K562 (cell line): ENCODE measurements around the gene SEC22C. TPM values are rescaled to one million over a fixed set of nuclear protein-coding genes. Genes with fewer than 3 reads are reported as not detected.

ENCODE experiments used
- ADNP ChIP-seq: fragments of 200-800 bp; sonication (Bioruptor generic); IDR thresholded peaks from 2 replicates; pipeline ENCODE4 v1.6.1; 2016; ENCODE audit warnings: missing genetic modification characterization, missing compliant biosample characterization
- ARID1B ChIP-seq: fragments of 450-650 bp; IDR thresholded peaks from 2 replicates; pipeline ENCODE4 v1.6.1; 2016; ENCODE audit warnings: antibody characterized with exemption, mild to moderate bottlenecking, inconsistent platforms
- ATF1 ChIP-seq, 2 experiments: fragments of 450-650 bp in 1 of 2; IDR thresholded peaks; 2 replicates each; pipeline ENCODE4 v1.6.1; 2016; ENCODE audit warnings: missing compliant biosample characterization in 1 of 2, missing genetic modification characterization in 1 of 2
- BRF1 ChIP-seq: IDR thresholded peaks from 3 replicates; pipeline ENCODE4 v1.6.1; 2011; ENCODE audit warnings: borderline replicate concordance, mild to moderate bottlenecking; ENCODE audit not compliant: insufficient read length; ENCODE audit errors: extremely low read depth
- CHD2 ChIP-seq: IDR thresholded peaks from 2 replicates; pipeline ENCODE4 v1.6.1; 2011; ENCODE audit warnings: low read depth, low read length
- DDX20 ChIP-seq: fragments of 450-650 bp; IDR thresholded peaks from 2 replicates; pipeline ENCODE4 v1.6.1; 2016; ENCODE audit warnings: missing genetic modification characterization, low read depth, mild to moderate bottlenecking, missing compliant biosample characterization, moderate library complexity
- ETV5 ChIP-seq: sonication (generic); formaldehyde crosslinking; IDR thresholded peaks from 2 replicates; pipeline ENCODE4 v1.4.0; 2020; ENCODE audit warnings: low read depth, mild to moderate bottlenecking, missing genetic modification reagents
- LEF1 ChIP-seq: fragments of 450-650 bp; IDR thresholded peaks from 2 replicates; pipeline ENCODE4 v1.6.1; 2016; ENCODE audit warnings: mild to moderate bottlenecking
- NFXL1 ChIP-seq: fragments of 450-650 bp; formaldehyde crosslinking; IDR thresholded peaks from 2 replicates; pipeline ENCODE4 v1.4.0; 2021; ENCODE audit warnings: mild to moderate bottlenecking
- PHB2 ChIP-seq: fragments of 450-650 bp; IDR thresholded peaks from 2 replicates; pipeline ENCODE4 v1.6.1; 2017; ENCODE audit warnings: low read depth
- PHF21A ChIP-seq: fragments of 450-650 bp; IDR thresholded peaks from 2 replicates; pipeline ENCODE4 v1.6.1; 2017; ENCODE audit warnings: low read depth, borderline replicate concordance
- STAT5A ChIP-seq: IDR thresholded peaks from 2 replicates; pipeline ENCODE4 v1.6.1; 2012; ENCODE audit warnings: low read length, inconsistent platforms, borderline replicate concordance
- ZBTB8A ChIP-seq: fragments of 450-650 bp; IDR thresholded peaks from 2 replicates; pipeline ENCODE4 v1.6.1; 2018; ENCODE audit warnings: mild to moderate bottlenecking, moderate library complexity; ENCODE audit not compliant: partially characterized antibody
- ZFP30 ChIP-seq: fragments of 250-450 bp; sonication (Bioruptor Pico); IDR thresholded peaks from 2 replicates; pipeline ENCODE4 v1.8.0; 2022; ENCODE audit warnings: moderate library complexity, mild to moderate bottlenecking, inconsistent platforms, borderline replicate concordance
- ZNF431 ChIP-seq: sonication (generic); formaldehyde crosslinking; IDR thresholded peaks from 2 replicates; pipeline ENCODE4 v1.8.0; 2022; ENCODE audit warnings: mild to moderate bottlenecking, missing genetic modification reagents
- polyA plus RNA-seq, 8 experiments: library from polyadenylated mRNA; depleted of rRNA in 4 of 8; stranded (reverse) in 5 of 8; unstranded in 3 of 8; fragments of >200 nt; fragmentation: Nextera tagmentation in 2 of 8; fragmentation: Illumina TruSeq in 1 of 8; extraction: Ambion mirVana in 2 of 8; extraction: Trizol in 1 of 8; gene quantifications; 2 replicates each; pipeline versions ENCODE4 v1.2.1 to v1.2.3, GENCODE V29; 2011 to 2014; ENCODE audit warnings: inconsistent platforms in 1 of 8, missing spikeins in 1 of 8
- total RNA-seq, 7 experiments: library from RNA; depleted of rRNA in 6 of 7; stranded (reverse); fragments of >200 nt in 6 of 7; fragmentation: Illumina TruSeq in 2 of 7; extraction: Trizol in 2 of 7; gene quantifications; 2 replicates each; pipeline versions ENCODE4 v1.2.1 to v1.2.3, GENCODE V29; 2011 to 2021; ENCODE audit warnings: low replicate concordance in 1 of 7
- TF ChIP-seq, protein P1 (sequence below): sonication (generic); formaldehyde crosslinking; IDR thresholded peaks from 2 replicates; pipeline ENCODE4 v1.8.0; 2023; ENCODE audit warnings: mild to moderate bottlenecking, missing genetic modification reagents
- TF ChIP-seq, protein P2 (sequence below): fragments of 450-650 bp; IDR thresholded peaks from 2 replicates; pipeline ENCODE4 v1.6.1; 2016; ENCODE audit warnings: low read depth

Gene SEC22C
- total and polyA plus RNA-seq, 9 of the 15 experiments (the other 6 are each of a cell fraction or from before 2014, with no cell fraction given) = 35.6 to 68.4 (median 50.7) TPM

DNA sequence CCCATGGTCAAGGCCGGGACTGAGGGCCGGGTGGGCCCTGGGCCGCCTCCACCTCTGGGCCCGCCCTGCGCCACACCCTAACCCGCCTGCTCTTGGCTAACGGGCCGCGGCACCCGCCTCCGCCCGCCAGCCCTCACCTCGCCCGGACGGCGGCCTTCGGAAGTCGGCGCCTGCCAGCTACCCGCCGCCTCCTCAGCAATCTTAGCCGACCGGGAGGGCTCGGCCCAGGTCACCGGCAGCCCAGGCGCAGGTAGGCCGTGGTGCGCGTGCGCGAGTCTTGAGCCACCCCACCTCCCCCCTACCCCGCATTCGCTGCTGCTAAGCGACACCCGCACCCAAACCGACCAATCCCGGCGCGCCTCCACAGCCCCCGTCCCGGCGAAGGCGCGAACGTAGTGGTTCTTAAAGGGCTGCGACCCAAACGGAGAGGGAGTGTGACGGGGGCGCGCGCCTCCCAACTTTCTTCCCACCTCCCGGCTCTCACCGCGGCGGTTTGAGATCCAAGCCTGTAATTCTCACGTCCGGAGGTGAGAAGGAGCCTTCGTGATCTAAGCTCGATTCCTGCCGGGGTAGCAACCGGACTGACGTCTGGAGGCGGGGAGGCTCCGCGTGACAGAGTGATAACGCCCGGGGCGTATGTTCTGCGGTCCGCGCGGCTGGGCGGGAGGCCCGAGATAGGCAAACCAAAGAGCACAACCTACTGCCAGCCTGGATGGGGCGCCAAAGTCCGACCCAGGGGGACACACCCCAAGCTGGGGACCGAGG lies at the start of gene SEC22C (continued):
- TF ChIP-seq ARID1B = peak; percentile 83
- TF ChIP-seq BRF1 = no peak
- TF ChIP-seq ADNP (tag) = no peak
- TF ChIP-seq ATF1 (CRISPR knock-in tag; IDR thresholded peaks at IDR 0.05) = no peak
- TF ChIP-seq ATF1 (tag; IDR thresholded peaks at IDR 0.05) = peak; percentile 97
- TF ChIP-seq ETV5 (CRISPR knock-in tag) = no peak
- TF ChIP-seq, protein P1, sequence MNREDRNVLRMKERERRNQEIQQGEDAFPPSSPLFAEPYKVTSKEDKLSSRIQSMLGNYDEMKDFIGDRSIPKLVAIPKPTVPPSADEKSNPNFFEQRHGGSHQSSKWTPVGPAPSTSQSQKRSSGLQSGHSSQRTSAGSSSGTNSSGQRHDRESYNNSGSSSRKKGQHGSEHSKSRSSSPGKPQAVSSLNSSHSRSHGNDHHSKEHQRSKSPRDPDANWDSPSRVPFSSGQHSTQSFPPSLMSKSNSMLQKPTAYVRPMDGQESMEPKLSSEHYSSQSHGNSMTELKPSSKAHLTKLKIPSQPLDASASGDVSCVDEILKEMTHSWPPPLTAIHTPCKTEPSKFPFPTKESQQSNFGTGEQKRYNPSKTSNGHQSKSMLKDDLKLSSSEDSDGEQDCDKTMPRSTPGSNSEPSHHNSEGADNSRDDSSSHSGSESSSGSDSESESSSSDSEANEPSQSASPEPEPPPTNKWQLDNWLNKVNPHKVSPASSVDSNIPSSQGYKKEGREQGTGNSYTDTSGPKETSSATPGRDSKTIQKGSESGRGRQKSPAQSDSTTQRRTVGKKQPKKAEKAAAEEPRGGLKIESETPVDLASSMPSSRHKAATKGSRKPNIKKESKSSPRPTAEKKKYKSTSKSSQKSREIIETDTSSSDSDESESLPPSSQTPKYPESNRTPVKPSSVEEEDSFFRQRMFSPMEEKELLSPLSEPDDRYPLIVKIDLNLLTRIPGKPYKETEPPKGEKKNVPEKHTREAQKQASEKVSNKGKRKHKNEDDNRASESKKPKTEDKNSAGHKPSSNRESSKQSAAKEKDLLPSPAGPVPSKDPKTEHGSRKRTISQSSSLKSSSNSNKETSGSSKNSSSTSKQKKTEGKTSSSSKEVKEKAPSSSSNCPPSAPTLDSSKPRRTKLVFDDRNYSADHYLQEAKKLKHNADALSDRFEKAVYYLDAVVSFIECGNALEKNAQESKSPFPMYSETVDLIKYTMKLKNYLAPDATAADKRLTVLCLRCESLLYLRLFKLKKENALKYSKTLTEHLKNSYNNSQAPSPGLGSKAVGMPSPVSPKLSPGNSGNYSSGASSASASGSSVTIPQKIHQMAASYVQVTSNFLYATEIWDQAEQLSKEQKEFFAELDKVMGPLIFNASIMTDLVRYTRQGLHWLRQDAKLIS (CRISPR knock-in tag) = peak; percentile 94; the same call in 1 of the 2 replicates
- no peak for TF ChIP-seq DDX20 (tag)
- TF ChIP-seq LEF1 = no peak; the same call in none of the 2 replicates
- no peak for TF ChIP-seq NFXL1
- no peak for TF ChIP-seq ZFP30 (CRISPR knock-in tag)
- no peak for TF ChIP-seq PHB2
- TF ChIP-seq, protein P2, sequence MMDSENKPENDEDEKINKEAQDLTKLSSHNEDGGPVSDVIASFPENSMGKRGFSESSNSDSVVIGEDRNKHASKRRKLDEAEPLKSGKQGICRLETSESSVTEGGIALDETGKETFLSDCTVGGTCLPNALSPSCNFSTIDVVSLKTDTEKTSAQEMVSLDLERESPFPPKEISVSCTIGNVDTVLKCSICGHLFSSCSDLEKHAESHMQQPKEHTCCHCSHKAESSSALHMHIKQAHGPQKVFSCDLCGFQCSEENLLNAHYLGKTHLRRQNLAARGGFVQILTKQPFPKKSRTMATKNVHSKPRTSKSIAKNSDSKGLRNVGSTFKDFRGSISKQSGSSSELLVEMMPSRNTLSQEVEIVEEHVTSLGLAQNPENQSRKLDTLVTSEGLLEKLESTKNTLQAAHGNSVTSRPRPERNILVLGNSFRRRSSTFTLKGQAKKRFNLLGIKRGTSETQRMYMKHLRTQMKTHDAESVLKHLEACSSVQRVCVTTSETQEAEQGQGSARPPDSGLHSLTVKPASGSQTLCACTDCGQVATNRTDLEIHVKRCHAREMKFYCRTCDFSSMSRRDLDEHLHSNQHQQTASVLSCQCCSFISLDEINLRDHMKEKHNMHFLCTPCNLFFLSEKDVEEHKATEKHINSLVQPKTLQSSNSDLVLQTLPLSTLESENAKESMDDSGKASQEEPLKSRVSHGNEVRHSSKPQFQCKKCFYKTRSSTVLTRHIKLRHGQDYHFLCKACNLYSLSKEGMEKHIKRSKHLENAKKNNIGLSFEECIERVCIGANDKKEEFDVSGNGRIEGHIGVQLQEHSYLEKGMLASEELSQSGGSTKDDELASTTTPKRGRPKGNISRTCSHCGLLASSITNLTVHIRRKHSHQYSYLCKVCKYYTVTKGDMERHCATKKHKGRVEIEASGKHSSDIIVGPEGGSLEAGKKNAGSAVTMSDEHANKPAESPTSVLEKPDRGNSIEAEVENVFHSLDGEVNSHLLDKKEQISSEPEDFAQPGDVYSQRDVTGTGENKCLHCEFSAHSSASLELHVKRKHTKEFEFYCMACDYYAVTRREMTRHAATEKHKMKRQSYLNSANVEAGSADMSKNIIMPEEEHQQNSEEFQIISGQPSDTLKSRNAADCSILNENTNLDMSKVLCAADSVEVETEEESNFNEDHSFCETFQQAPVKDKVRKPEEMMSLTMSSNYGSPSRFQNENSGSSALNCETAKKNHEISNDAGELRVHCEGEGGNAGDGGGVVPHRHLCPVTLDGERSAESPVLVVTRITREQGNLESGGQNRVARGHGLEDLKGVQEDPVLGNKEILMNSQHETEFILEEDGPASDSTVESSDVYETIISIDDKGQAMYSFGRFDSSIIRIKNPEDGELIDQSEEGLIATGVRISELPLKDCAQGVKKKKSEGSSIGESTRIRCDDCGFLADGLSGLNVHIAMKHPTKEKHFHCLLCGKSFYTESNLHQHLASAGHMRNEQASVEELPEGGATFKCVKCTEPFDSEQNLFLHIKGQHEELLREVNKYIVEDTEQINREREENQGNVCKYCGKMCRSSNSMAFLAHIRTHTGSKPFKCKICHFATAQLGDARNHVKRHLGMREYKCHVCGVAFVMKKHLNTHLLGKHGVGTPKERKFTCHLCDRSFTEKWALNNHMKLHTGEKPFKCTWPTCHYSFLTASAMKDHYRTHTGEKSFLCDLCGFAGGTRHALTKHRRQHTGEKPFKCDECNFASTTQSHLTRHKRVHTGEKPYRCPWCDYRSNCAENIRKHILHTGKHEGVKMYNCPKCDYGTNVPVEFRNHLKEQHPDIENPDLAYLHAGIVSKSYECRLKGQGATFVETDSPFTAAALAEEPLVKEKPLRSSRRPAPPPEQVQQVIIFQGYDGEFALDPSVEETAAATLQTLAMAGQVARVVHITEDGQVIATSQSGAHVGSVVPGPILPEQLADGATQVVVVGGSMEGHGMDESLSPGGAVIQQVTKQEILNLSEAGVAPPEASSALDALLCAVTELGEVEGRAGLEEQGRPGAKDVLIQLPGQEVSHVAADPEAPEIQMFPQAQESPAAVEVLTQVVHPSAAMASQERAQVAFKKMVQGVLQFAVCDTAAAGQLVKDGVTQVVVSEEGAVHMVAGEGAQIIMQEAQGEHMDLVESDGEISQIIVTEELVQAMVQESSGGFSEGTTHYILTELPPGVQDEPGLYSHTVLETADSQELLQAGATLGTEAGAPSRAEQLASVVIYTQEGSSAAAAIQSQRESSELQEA = no peak
- peak; percentile 55; the same call in 1 of the 2 replicates for TF ChIP-seq CHD2
- TF ChIP-seq PHF21A = no peak
- TF ChIP-seq ZBTB8A = no peak
- TF ChIP-seq STAT5A = peak; percentile 43; the same call in 1 of the 2 replicates
- 0 out of 2 replicates have a peak, but pooled peaks have one; percentile 9 for TF ChIP-seq ZNF431 (CRISPR knock-in tag)
